HL-60 (cell line): ENCODE data around the gene LRRC8A.

Experiments
- DNase-seq, 2 experiments: peaks; one replicate each; pipeline ENCODE4 v3.0.0-alpha.2; 2010 to 2020; ENCODE audit warnings: low read depth in 1 of 2, low spot score in 1 of 2
- H3K27ac ChIP-seq: fragments of 250-450 bp; sonication (Bioruptor Pico); replicated peaks from 2 replicates; pipeline ENCODE4 v1.5.1; 2020; ENCODE audit warnings: mild to moderate bottlenecking, moderate library complexity
- H3K27me3 ChIP-seq: fragments of 250-450 bp; sonication (Bioruptor Pico); 2 replicates; pipeline ENCODE4 v1.5.1; 2021; ENCODE audit warnings: mild to moderate bottlenecking, moderate library complexity; ENCODE audit not compliant: insufficient read depth, poor library complexity, severe bottlenecking
- H3K4me3 ChIP-seq: replicated peaks from 2 replicates; pipeline ENCODE4 v1.5.1; 2011; ENCODE audit warnings: mild to moderate bottlenecking, control low read depth, low read length; ENCODE audit not compliant: insufficient read depth
- CTCF ChIP-seq: IDR thresholded peaks from one replicate; pipeline ENCODE4 v1.5.1; 2011; ENCODE audit warnings: low read length, control low read depth, inconsistent platforms; ENCODE audit not compliant: insufficient read depth
- GABPA ChIP-seq: IDR thresholded peaks from 2 replicates; pipeline ENCODE4 v1.6.1; 2012; ENCODE audit warnings: low read depth
- POLR2AphosphoS5 ChIP-seq: IDR thresholded peaks from 2 replicates; pipeline ENCODE4 v1.6.1; 2012; ENCODE audit warnings: low read depth
- REST ChIP-seq: IDR thresholded peaks from 2 replicates; pipeline ENCODE4 v1.6.1; 2012; ENCODE audit warnings: low read depth; ENCODE audit not compliant: insufficient replicate concordance
- SPI1 ChIP-seq: IDR thresholded peaks from 2 replicates; pipeline ENCODE4 v1.6.1; 2012; ENCODE audit warnings: low read depth, mild to moderate bottlenecking, borderline replicate concordance

LRRC8A gene

DNA sequence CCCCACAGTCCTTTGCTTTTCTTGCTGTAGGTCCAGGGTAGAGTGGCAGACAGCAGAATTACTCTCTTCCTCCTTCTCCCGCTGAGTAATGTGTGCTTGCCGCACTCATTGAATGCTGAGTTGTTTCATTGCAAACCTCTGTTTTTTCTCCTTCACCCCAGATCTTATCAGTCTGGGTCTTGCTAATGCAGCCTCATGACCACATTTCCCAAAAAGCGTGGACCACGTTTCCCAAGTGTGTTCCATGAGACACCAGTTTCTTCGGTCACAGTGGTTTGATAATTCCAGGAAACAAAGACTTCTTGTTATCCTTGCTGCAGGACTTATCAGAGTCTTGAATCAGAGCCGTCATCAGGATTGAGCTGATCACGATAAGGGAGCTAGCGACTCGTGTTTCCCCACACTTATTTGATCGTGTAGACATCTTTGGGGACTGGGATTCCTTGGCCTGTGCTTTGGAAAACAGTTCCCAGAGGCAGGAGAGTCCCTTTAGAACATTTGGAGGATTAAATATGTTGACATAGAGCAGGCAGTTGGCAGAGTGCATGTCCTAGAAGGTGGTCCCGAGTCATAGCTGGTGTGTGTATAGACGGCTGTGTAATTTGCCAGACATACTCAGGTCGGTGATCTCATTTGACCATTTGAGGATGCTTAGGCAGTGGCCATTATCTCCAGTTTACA, 4.4 kb downstream of the LRRC8A start:
- Histone ChIP-seq H3K27ac (no peak overlapping the region), H3K4me3 (no peak overlapping the region), H3K27me3 (no peaks in the 10 kb centered on the region)
- DNase-seq, result no peak
- TF ChIP-seq SPI1, result no peak
- TF ChIP-seq CTCF, result no peak
- TF ChIP-seq POLR2AphosphoS5, result no peak
- no peak for TF ChIP-seq REST
- no peak for TF ChIP-seq GABPA

GRCh38 chr9:128887049-128887448, 5.1 kb downstream of the LRRC8A start:
- Histone ChIP-seq H3K4me3 (no peak overlapping the region), H3K27ac (no peak overlapping the region), H3K27me3 (no peaks in the 10 kb centered on the region)
- DNase-seq, result no peak
- TF ChIP-seq POLR2AphosphoS5 (no peak), GABPA (no peak), SPI1 (no peak), CTCF (no peak), REST (no peak)

GRCh38 chr9:128887914-128888350, 6.0 kb downstream of the LRRC8A start:
- Histone ChIP-seq H3K27me3 (no peaks in the 10 kb centered on the region), H3K4me3 (no peak overlapping the region), H3K27ac (no peak overlapping the region)
- DNase-seq, result no peak
- TF ChIP-seq SPI1 (no peak), CTCF (no peak), POLR2AphosphoS5 (no peak), REST (no peak)
